HL-60/S4 treated with retinoic acid at 250 ng/mL for 4 days and 3 days (cell line): ENCODE measurements around the gene PPP1R8.

Source experiments
- in situ Hi-C: fragments of 300-500 bp; cut with MboI; formaldehyde crosslinking; loops from 2 replicates; pipeline ENCODE4 v1.7.0; 2022; ENCODE audit warnings: low sequenced_read_pairs

PPP1R8 gene

DNA sequence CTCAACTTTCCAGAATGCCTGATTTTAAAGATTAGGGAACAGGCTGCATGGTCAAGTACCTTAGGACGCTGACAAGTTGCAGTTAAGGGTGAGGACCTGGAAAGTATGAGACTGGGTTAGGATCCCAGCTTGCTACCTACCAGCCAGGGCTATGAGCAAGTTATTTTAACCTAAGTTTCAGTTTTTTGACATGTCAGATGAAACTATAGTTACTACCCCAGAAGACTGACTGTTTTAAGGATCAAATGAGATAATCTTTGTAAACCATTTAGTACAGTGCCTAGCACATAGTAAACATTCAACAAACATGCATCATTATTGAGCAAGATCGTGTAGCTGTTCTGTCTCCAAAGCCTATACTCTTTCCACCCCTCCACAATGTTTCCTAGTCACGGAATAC is 56.2 kb downstream of the PPP1R8 start:
- in situ Hi-C loops, result no loop called here

DNA sequence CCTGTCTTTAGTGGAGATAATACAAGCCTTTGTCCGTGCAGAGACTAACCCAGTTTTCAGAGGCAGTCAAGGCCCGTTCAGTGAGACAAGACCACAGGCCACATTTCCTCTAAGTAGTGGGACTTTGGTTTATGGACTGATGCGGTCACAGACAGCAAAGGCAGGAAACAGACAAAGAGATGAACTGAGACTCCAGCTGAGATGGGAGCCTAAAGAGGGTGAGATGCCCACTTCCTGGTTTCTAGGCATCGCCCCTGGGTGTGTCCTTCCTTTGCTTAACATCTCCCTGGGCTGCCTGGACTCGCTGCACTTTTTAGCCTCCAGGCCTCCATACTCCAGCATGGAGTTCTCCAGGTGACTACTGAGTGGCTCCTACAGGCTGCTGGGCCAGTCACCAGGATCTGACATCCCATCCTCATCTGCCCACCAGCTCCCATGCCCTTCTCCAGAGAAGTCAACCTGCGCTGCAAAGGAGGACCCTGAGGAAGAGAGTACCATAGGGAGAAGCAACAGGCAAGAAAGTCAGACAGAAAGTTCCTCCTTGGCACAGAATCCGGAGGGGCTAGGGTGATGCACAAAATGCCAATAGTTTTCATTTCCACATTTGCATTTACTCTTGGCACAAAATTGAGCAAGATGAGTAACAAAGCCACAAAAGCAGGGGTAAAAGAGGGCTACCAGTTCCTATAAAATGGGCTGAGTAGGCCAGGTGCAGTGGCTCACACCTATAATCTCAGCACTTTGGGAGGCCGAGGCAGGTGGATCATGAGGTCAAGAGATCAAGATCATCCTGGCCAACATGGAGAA is 56.8 kb downstream of the PPP1R8 start:
- in situ Hi-C loops, result no loop called here

DNA sequence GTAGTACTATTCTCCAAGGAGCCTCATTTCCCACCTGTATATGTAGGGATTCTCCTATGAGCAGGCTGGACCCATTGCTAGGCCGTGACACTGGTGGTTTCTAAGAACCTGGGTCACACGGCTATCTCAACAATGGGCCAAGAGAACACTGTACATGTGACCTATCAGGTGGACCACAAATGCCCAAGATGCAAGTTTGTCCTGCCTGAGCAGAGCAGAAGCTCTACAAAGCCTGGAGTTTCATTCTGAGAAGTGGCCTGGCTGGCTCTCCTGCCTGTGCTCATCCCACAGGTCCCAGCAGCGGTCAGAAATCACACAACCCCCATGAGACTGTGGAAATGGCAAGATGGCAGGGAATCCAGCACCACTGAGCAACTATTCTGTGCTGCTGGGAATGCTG is 58.9 kb downstream of the PPP1R8 start:
- in situ Hi-C loops, result no loop called here

DNA sequence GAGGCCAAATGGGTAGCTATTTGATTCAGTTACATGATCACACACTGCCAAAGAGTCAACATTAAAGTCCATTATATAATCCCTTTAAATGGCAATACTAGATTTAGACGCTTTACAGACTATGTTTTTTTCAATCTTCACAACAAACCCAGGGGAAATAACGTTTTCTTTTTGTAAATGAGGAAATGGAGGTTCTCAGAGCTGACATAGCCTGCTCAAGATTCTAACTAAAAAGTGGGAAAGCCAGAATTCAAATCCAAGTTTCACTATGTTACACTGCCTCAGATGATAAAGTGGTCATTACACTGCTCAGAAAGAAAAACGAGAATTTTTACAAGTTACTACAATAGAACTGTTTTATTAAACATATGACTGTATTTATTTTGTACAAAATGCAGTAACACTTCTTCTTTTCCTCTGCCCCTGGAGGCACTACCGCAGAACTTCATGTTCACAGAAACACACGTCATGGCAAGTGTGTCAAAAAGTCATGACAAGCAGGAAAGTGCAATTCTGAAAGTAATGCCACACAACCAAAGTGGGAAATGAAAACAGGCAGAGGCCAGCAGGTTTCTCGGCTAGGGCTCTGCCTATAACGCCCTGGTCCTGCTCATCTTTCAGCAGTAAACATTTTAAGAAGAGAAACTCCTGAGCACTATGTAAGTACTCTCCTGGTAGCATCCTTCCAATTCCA is 60.8 kb downstream of the PPP1R8 start:
- in situ Hi-C loops, result no loop called here

DNA sequence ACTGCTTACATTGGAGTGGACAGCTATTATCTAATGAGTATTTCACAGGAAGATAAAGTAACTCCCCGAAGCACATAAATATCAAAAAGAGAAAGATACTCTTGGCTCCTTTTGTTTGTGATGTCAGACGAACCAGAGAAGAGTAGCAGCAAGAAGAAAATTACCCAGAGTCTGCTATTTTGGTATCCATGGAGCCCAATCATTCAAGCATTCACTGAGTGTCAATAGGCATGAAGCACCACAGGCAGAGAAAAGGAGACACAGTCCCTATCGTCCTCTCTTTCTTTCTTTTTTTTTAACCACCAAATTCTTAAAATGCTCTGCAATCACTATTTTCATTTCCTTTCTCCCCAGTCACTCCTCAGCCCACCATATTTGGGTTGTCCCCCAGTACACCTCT is 63.9 kb downstream of the PPP1R8 start:
- in situ Hi-C loops, result no loop called here
